OCI-M1 (cell line): Measurements from ENCODE around the gene POU4F2.
"Not testable (repeated sequence)": the region's sequence is repeated elsewhere in the genome, so short reads cannot be mapped to it uniquely, and the experiment has no call there.

Source experiments
- DNase-seq: peaks from one replicate; lab custom pipeline; 2025; lab: John Stamatoyannopoulos, UW

The POU4F2 gene

GRCh38 chr4:146654687-146655520, 16.2 kb downstream of the POU4F2 start:
- DNase-seq = peak; percentile 64

DNA sequence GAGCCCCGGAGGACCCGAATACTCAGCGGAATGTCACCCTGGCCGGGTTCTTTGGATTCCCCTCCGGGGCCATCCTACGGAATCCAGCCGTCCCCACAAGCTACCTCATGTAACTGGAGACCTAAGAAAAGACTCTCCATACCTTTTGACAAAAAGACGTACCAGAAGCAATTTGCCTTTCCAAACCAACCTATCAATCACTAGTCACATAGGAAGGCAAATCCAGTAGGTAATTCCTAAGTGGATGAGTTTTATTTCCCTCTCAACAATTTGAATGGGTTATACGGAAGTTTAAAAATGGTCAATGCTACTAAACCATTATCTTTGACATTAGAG, 16.8 kb downstream of the POU4F2 start:
- DNase-seq = no peak

- DNase-seq = peak; percentile 31
Observed at GRCh38 chr4:146661367-146661766, 22.7 kb downstream of the POU4F2 start.

DNA sequence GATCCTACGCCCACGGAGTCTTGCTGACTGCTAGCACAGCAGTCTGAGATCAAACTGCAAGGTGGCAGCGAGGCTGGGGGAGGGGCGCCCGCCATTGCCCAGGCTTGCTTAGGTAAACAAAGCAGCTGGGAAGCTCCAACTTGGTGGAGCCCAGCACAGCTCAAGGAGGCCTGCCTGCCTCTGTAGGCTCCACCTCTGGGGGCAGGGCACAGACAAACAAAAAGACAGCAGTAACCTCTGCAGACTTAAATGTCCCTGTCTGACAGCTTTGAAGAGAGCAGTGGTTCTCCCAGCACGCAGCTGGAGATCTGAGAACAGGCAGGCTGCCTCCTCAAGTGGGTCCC, 25.2 kb downstream of the POU4F2 start:
- not testable (repeated sequence) for DNase-seq

- no peak for DNase-seq
Observed at GRCh38 chr4:146674829-146675570, 36.3 kb downstream of the POU4F2 start.
